RCC 7860 (cell line): ENCODE results near the gene EPHB1.
"Not testable (repeated sequence)": the region's sequence is repeated elsewhere in the genome, so short reads cannot be mapped to it uniquely, and the experiment has no call there.

Experiments
- DNase-seq: peaks from one replicate; pipeline ENCODE4 v3.0.0-alpha.2; 2015; ENCODE audit warnings: low spot score
- FAIRE-seq: peaks from 2 replicates; lab custom pipeline; 2012; peaks lifted over from hg19 to GRCh38; lab: Jason Lieb, UNC

The EPHB1 gene

DNA sequence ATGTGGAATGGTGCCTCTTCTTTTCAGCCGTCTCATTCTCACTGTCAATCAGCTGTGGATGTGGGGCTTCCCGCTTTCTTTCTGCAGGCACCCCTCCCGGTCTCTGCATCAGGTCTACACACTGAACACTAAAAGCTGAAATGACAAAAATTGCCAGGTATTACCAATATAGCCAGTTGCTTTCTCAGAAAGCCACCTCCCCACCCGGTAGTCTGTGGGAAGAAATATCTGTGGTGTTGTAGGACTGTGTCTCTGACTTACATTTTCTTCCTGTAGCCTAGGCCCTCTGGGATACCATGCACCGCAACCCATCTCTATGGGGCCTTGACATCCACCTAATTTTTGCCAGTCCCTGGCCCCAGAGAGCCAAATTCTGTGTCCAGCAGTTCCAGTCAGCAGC, 19.2 kb upstream of the EPHB1 start:
- FAIRE-seq, result no peak
- DNase-seq, result no peak

DNA sequence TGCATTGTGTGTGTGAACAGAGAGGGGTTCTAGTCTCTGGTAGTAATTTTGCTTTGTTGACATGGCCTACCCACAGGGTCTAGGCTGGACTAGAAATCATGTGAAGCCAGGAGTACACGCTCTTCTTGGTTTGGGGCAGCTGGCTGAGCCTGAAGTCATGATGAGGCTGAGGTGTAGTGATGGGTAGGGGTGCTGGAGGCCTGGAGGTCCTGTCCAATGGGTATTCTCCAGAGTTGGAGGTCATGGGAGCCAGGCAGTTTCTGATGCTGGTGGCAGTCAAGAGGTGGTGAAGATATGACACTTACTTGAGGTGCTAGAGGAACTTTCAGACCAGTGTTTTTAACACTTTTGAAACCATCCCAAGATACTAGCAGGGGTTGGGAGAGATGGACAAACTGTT, 18.5 kb upstream of the EPHB1 start:
- DNase-seq (no peak), FAIRE-seq (no peak)

DNA sequence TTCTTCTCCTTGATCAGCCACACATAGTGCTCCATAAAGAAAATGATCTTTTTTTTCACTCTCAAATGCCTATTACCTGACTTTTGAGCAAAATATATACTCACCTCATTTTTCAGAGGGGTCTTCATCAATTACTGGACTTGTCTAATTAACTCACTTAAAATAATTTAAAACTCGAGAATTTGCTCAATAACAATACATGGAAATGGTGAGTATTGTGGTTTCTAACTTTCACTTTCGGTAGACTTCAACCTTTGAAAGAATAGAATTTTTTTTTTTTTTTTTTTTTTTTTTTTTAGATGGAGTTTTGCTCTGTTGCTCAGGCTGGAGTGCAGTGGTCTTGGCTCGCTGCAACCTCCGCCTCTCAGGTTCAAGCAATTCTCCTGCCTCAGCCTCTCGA, 17.7 kb upstream of the EPHB1 start:
- no peak for DNase-seq
- no peak for FAIRE-seq

DNA sequence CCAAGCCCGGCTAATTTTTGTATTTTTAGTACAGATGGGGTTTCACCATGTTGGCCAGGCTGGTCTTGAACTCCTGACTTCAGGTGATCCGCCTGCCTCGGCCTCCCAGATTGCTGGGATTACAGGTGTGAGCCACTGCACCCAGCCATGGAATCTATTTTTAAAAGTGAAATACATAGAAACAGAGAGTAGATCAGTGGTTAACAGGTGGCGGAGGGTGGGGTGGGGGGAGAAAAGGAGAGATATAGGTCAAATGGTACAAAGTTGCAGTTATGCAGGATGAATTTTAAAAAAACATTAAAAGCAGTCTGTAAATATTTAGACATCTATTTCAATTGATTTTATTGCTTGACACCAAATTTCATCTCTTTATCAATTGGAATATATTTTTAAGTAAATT, 6.8 kb upstream of the EPHB1 start:
- not testable (repeated sequence) for FAIRE-seq, DNase-seq

DNA sequence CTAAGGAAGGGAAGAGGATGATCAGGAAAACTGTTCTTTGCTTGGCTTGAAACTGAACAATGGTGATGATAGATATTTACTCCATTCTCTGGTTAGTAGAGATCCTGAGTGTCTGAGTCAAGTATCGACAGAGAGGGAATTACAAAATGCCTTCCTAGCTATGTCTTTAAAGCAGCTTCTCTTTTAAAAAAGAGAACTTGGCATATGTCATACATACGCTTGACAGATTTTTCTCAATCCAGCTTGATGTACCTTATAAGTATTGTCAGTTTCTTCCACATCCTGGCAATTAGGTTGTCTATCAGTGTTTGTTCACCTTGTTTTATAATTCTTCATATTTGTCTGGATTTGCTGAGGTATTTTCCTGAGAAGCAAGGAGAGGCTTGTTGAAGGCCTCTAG, 5.0 kb upstream of the EPHB1 start:
- FAIRE-seq, result no peak
- no peak for DNase-seq

DNA sequence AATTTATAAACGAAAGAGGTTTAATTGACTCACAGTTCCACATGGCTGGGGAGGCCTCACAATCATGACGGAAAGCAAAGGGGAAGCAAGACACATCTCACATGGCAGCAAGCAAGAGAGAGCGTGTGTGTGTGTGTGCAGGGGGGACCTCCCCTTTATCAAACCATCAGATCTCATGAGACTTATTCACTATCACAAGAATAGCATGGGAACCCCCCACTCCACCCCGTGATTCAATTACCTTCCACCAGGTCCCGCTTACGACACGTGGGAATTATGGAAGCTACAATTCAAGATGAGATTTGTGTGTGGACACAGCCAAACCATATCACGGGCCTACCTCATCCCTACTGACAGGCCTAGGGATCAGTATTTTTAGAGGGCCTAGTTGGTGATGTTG, 3.1 kb upstream of the EPHB1 start:
- DNase-seq (no peak), FAIRE-seq (no peak)

DNA sequence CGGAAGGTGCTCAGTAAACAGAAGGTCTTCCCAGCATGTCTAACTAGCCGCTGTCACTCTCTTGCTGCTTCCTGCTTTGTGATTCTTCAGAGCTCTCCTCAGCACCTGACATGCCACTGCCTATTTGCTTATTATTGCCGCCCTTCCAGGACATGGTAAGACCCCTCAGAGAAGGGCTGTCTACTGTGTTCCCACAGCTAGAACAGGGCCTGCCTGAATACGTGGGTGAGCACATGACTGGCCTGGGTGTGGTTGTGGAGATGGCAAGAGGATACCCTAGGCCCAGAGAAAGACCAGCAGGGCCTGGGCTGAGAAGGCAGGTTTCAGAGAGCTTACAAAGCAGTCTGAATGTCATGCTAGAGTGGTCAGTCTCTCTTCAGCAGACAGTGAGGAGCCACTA, 2.4 kb upstream of the EPHB1 start:
- DNase-seq (no peak), FAIRE-seq (no peak)

DNA sequence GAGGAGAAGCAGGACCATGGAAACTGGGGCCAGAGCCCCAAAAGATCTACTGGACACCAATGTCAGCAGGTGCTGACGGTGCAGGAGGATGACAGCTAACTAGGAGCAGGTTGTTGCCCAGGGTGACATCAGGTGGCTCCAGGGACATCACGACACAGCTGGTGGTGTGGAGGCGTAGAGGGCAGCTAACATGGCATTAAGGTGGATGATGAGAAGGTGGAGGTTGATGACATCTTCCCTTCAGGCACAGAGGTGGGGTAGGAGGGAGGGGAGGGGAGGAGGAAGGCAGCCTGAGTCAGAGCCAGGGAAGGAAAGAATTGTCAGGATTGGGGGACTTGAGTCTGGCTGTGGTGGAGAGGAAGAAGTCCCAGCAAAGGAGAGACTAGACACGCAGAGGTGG, 1.5 kb upstream of the EPHB1 start:
- no peak for FAIRE-seq
- DNase-seq, result no peak

DNA sequence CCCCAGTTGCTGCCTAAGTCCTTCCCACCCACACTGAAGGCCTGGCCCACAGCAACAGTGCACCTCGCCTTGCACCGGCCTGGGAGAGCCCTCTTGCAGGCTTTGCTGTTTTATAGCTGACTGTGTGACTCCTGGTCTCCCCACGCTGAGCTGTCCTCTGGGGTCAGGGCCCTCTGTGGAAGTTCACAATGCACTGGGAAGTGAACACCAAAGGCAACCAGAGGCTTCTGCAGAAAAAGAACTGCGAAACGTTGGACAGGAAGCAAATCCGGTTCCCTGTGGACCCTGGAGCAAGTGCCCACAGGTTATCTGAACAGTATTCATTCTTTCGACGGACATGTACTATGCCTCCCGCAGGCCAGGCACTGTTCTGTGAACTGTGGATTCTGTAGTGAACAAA, 737 bp upstream of the EPHB1 start:
- no peak for FAIRE-seq

DNA sequence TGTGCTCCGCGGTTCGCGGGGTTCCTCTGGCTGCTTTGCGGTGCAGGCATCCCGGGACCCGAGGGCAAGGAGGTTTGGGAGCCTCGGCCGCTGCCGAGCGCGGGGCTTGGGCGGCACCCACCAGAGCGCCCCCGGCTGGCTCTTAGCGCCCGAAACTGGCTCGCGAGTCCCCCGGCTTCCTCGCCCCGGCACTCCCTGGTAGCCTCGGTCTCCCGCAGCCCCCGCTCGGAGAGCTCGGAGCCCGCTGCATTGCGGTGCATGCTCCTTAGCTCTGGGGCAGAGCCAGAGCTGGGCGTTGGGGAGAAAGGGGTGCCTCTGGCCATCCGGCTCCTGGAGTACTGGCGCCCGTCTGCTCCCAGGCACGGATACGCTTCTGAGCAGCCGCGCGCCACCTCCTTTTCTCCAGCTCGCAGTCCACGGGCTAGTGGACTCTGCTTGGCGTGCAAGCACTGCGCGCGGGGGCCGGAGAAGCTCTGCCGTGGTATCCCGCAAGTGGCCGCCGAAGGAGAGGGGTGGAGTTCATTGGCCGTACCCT, 753 bp downstream of the EPHB1 start:
- DNase-seq (no peak), FAIRE-seq (no peak)

More for the DNA sequence above, 737 bp upstream of the EPHB1 start:
- no peak for DNase-seq

DNA sequence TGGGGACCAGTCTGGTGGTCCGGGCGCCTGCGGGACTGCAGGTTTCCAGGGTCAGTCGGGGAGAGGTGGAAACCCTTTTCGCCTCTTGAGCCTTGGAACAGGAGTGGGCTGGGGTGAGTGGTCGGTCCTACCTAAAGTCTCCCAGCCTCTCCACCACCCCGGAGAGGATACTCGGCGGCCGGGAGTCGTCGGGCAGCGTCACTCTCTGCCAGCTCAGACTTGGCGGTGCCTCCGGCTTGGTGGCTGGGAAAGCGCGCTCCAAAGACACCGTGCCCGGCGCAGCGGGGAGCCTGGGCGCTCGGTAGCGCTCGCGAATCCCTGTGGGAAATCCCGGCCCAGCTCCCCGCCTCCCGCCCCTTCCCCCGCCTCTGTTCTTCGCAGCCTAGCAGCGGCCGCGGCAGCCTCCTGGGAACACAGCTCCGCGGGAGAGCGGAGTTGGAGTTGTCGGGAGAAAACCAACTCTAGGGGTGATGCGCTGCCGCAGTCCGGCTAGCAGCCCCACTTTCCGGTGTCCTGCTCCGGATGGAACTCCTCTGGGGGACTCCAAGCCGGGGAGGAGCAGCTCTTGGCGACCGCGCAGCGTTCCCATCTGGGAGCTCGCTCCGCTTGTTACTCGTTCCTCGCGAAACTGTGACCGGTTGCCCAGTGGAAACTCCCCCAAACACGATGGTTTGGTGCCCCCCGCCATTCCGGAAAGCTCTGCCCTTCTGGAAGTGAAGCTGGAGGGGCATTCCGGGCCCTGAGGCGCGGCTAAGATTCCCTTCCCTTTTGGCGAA, 1.4 kb downstream of the EPHB1 start:
- DNase-seq (no peak), FAIRE-seq (no peak)

DNA sequence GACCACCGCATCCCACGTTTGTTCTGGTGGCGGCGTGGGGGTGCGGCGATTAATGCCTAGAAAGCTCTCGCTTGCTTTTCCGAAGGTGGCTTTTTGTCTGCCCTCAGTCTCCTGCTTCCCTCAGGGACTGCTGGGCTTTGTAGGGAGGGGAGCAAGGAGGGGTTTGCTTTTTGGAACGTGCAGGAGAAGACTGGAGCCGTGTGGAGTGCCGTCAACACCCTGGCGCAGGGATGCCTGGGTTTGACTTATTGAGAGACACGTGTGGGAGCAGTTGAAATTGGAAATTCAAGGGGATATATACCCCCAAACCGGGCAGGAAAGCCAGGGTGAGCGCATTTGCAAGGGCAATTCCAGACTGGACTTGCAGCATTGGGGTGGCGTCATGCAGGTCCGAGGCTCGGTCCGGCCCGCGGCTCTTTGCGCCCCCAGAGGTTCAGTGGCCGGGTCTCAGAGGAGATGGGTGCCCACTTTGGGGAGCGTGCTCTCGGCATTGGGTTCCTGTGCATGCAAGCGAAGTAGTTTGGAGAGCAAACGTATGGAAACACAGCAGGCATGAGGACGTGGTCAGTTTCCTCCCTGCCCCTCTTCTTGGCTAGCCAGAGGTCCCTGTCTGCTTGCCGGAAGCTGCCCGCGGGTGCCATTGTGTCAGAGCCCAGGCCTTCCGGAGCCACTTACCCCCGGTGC, 2.1 kb downstream of the EPHB1 start:
- DNase-seq, result no peak
- no peak for FAIRE-seq

DNA sequence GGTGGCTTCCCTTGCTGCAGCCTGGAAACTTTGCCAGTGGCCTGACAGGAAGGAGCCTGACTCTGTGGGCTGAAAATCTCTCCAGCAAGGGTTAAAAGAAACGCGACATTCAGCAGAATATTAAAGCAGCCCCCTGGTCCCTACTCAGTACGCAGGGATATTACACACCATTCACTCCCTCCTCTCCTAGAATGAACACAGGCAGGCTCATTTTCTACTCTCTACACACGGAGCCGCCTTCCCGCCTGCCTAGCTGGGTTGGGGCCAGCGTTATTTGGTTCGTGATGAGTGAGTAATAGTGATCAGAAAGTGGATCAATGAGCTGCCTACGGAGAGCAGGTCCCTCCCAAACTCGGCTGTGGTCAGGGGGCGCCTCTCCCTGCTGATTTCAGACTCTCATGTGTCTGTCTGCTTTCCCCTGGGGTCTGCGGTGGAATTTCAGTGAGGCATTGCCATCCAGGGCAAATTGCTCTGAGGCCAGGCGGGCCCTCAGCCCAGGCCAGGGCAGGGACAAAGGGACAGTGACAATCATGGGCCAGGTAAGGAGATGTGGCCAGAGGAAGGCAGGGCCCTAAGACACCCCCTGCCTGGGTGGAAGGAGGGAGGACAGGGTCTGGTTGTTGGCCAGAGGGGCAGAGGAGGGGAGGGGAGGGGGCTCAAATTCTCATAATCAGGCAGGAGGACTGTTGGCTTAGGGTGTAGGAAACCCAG, 2.8 kb downstream of the EPHB1 start:
- DNase-seq, result no peak
- no peak for FAIRE-seq

DNA sequence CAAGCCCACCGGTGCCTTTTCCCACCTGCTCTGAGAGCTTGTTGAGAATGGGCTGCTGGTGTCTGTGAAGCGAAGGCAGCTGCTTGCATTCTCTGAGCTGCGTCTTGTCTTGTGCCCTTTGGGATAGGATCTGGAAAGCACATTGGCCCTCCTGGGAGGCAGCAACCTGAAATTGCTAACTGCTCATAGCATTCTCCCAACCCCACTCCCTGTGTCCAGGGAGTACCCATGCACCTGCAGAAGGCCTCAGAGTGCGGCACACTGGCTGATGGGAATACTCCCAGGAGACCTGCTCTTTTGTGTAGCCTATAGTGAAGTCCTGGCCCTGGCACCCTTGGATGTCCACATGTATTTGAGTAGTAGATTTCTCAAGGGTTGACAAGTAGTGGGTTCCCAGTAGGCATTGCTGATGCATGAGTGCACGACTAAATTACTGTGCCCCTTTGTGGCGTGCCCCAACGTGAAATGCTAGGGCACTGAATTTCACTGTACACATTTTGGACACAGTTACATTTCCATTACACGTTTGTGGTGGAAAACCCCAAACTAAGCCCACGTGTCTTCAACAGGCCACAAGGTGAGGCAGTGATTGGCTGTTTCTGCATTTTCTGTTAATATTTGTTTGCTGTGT, 3.7 kb downstream of the EPHB1 start:
- DNase-seq (no peak), FAIRE-seq (no peak)

DNA sequence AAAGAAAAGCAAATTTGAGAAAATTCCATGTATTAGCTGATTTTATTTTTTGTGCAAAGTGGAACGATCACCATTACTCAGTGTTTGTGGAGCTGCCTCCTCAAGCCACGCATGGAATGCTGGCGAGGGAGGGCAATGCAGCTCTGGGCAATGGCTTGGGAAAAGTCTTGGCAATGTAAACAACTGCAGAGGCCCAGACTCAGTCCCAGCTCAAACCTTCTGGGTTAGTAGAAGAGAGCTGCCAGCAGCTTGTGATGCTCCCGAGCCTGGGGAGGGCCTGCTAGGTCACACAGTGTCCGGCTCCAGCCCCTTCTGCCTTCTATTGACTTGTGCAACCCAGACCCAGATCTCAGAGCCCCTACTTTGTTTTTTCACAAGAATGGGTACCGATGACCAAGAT, 4.3 kb downstream of the EPHB1 start:
- DNase-seq, result no peak
- FAIRE-seq, result no peak

DNA sequence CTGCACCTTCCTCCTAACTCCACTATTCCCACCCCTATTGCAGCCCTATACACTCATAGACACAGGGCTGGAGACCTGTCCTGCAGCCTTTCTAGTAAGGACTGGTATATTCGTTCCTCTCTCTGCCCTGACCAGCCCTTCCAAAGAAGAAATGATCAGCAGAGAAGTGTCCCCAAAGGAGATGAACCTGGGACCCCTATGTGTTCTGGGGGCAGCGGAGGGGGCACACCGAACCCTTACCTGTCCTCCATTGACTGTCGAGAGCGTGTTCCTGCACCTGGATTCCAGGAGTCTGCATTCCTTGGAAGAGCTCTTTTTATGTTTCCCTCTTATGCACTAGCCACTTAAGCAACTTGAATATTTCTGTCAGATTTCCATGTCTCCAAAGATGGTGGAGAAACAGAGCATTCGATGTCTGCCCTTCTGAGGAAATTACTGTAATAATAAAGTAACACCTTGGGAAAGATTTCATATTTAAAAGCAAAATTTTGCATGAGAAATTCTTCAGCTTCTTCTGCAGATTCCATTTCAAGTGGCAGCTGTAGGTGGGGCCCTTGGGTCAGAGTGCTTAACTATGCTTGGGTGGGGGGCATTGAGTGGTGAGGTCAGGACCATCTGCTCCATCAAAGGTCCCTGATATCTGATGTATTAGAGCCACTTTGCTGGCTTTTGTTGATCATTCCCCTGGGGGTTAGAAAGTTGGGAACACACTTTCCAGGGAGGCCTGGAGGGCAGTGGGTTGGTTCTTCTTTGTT, 6.3 kb downstream of the EPHB1 start:
- FAIRE-seq (no peak), DNase-seq (no peak)

DNA sequence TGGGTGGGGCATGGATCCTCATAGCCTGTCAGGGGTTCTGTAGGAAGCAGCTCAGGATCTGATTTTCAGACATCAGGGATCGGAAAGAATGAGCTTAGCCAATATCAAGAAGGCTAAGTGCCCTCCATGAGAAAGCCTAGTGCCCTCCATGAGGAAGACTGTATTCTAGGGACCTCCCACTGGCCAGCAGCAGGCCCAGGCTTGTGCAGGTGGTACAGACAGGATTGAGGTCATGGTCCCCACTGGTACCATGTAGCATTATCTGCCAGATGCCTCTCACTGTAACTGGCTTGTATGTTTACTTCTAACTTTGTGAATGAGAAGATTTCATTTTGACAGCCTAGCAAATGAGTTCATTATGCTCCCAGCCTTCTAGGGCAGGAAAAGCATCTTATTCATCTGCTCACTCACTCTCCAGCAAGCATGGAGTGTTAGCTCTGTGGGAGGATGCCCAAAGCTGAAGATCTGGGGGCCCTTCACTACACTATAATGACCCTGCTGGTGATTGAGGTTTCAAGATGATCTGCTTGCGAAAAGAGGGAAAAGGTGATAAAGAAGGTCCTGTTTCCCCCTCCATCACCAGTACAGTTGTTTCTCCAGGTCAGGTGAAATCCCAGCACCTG, 7.5 kb downstream of the EPHB1 start:
- DNase-seq (no peak), FAIRE-seq (no peak)

DNA sequence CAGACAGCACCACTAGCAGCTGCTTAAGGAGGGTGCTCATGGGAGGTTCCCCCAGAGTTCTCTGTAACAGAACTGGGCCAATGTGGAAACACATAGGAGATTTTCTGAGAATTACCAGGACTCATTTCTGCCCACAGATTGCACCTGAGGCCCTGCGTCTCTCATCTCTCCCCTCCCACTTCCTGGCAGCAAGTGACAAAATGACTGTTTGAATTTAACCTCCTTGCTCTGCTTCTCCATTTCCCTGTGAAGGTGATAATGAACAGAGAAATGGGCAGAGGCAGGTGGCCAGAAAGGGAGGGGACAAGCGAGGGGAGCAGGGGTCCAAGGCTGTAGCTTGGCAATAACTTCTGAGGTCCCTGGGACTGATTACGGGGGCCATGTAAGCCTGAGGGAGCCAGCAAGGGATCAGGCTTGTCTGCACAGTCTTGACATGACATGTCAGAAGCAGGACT, 8.0 kb downstream of the EPHB1 start:
- FAIRE-seq, result no peak
- DNase-seq, result no peak

DNA sequence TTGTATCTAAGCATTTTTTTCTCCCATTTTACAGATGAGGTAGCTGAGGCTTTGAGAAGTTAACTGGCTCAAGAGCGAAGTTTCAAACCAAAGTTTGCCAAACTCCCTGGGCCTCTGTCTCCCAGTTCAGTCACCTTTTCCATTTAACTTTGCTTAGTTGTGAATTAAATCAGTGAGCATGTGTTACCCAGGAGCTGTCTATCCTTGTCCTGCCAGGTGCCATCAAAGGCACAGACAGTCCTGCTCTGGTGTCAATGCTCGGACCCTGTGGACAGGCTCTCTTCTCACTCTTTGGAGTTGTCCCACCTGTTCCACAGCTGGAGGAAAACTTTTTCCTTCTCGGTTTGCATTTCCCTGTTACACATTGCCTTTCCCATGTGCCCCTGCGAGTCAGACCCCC, 8.6 kb downstream of the EPHB1 start:
- no peak for DNase-seq
- no peak for FAIRE-seq
